HepG2 (cell line): ENCODE data around the gene CD8A. TPM values are rescaled to one million over a fixed set of nuclear protein-coding genes. Genes with fewer than 3 reads are reported as not detected.
"Not testable (repeated sequence)": the region's sequence is repeated elsewhere in the genome, so short reads cannot be mapped to it uniquely, and the experiment has no call there.

Source experiments
- ATAC-seq: fragments of 200-7000 bp; cut with Tn5 transposase; 3 replicates; pipeline ENCODE4 v1.9.1; 2020; ENCODE audit warnings: mild to moderate bottlenecking, moderate library complexity
- Bru-seq: library from RNA; stranded (reverse); fragments of 400-500 nt; gene quantifications from one replicate; lab custom pipeline; 2021; lab: Mats Ljungman, UMichigan
- BruChase-seq, 2 experiments: library from RNA; stranded (reverse); fragments of 400-500 nt; gene quantifications; one replicate each; lab custom pipeline; 2021; lab: Mats Ljungman, UMichigan
- BruUV-seq: library from RNA; stranded (reverse); fragments of 400-500 nt; replicated peaks from 2 replicates; lab custom pipeline; 2021; lab: Mats Ljungman, UMichigan
- CTCF ChIA-PET: fragments of 300-600 bp; formaldehyde crosslinking; extraction: SDS; loops from one replicate; lab custom pipeline; 2021; ENCODE audit warnings: low total read pairs, inconsistent platforms, low intra/inter-chr PET ratio; lab: Yijun Ruan, JAX
- POLR2A ChIA-PET: fragments of 350-600 bp; sonication (Branson Sonifier 250); formaldehyde crosslinking; loops from one replicate; lab custom pipeline; 2020; ENCODE audit warnings: antibody characterized with exemption, inconsistent platforms; lab: Yijun Ruan, JAX
- DNase-seq: peaks from one replicate; pipeline ENCODE4 v3.0.0-alpha.2; 2015; ENCODE audit warnings: low spot score
- FAIRE-seq: peaks from 3 replicates; lab custom pipeline; 2011; peaks lifted over from hg19 to GRCh38; lab: Jason Lieb, UNC
- H2AFZ ChIP-seq: one replicate; pipeline ENCODE4 v1.6.1; 2011; ENCODE audit warnings: low read length, inconsistent platforms
- H3K27ac ChIP-seq: fragments of 300-600 bp; 3 replicates; pipeline ENCODE4 v1.8.0; 2011; ENCODE audit warnings: mixed run types, mild to moderate bottlenecking, mixed read lengths, low read length, inconsistent platforms; ENCODE audit not compliant: insufficient read depth; ENCODE audit errors: extremely low read length
- H3K27me3 ChIP-seq, 2 experiments: fragments of 200-600 bp in 1 of 2; 2 replicates in 1 of 2; 3 replicates in 1 of 2; pipeline versions ENCODE4 v1.6.0 to v1.8.0; 2011; ENCODE audit warnings: low read length in 2 of 2, mild to moderate bottlenecking in 2 of 2, moderate library complexity in 2 of 2, inconsistent platforms in 1 of 2; ENCODE audit not compliant: insufficient read depth in 2 of 2, control insufficient read depth in 1 of 2
- H3K36me3 ChIP-seq, 2 experiments: fragments of 200-600 bp in 1 of 2; replicated peaks in 1 of 2; 2 replicates in 1 of 2; 3 replicates in 1 of 2; pipeline versions ENCODE4 v1.5.1 to v1.8.0; 2011; ENCODE audit warnings: low read length in 2 of 2, inconsistent platforms in 1 of 2; ENCODE audit not compliant: insufficient read depth in 2 of 2, control insufficient read depth in 1 of 2
- H3K4me1 ChIP-seq: 2 replicates; pipeline ENCODE4 v1.5.1; 2012; ENCODE audit warnings: low read length, inconsistent platforms; ENCODE audit not compliant: insufficient read depth
- H3K4me2 ChIP-seq: 2 replicates; pipeline ENCODE4 v1.6.0; 2011; ENCODE audit warnings: low read depth, low read length, inconsistent platforms
- H3K4me3 ChIP-seq, 3 experiments: fragments of 200-600 bp in 1 of 3; sonication (generic), shearing (Covaris generic) in 1 of 3; replicated peaks in 1 of 3; 2 replicates each; pipeline ENCODE4 v1.5.1; 2011 to 2016; ENCODE audit warnings: low read length in 3 of 3, inconsistent platforms in 2 of 3, low read depth in 2 of 3, mild to moderate bottlenecking in 2 of 3, control low read depth in 1 of 3, mixed read lengths in 1 of 3; ENCODE audit not compliant: insufficient read depth in 1 of 3
- H3K79me2 ChIP-seq: one replicate; pipeline ENCODE4 v1.6.1; 2011; ENCODE audit warnings: low read length, inconsistent platforms; ENCODE audit not compliant: insufficient read depth
- H3K9ac ChIP-seq: 2 replicates; pipeline ENCODE4 v1.6.0; 2011; ENCODE audit warnings: mild to moderate bottlenecking, low read depth, low read length, inconsistent platforms; ENCODE audit not compliant: insufficient read depth
- H3K9me3 ChIP-seq: 2 replicates; pipeline ENCODE4 v1.5.1; 2012; ENCODE audit warnings: mild to moderate bottlenecking, low read length
- H4K20me1 ChIP-seq: 2 replicates; pipeline ENCODE4 v1.6.0; 2011; ENCODE audit warnings: inconsistent platforms, mild to moderate bottlenecking, low read length, moderate library complexity; ENCODE audit not compliant: insufficient read depth
- EZH2 ChIP-seq: conservative IDR thresholded peaks from 2 replicates; pipeline ENCODE4 v1.6.1; 2012; ENCODE audit warnings: mild to moderate bottlenecking, low read depth, low read length, moderate library complexity
- WGBS: methylation state at CpG from one replicate; pipeline ENCODE4 v1.1.6; 2017; ENCODE audit warnings: low lambda C conversion rate; 5-methylcytosine and 5-hydroxymethylcytosine counted together
- in situ Hi-C: cut with HindIII; loops from 2 replicates; pipeline ENCODE4 v1.10.0; 2017; ENCODE audit warnings: low pct_unique_long_range_greater_than_20kb; ENCODE audit not compliant: extremely low pct_ligation_motif_present
- intact Hi-C: fragments of 100-400 bp; cut with micrococcal nuclease; formaldehyde crosslinking; loops from one replicate; pipeline ENCODE4 v1.10.0; 2022; ENCODE audit not compliant: unreplicated experiment
- long read RNA-seq, 2 experiments: library from RNA in 1 of 2; library from polyadenylated mRNA in 1 of 2; stranded (forward) in 1 of 2; unstranded in 1 of 2; transcript quantifications; one replicate each; pipeline ENCODE4 v2.0.0, GENCODE V29; 2019 to 2022
- polyA minus RNA-seq, 3 experiments: library from RNA; depleted of rRNA, polyadenylated mRNA; stranded (reverse); fragments of >200 nt; gene quantifications; 2 replicates each; pipeline ENCODE4 v1.2.3, GENCODE V29; 2011; ENCODE audit warnings: low replicate concordance in 1 of 3
- polyA plus RNA-seq, 8 experiments: library from polyadenylated mRNA; depleted of rRNA in 3 of 8; stranded (reverse) in 7 of 8; unstranded in 1 of 8; fragments of >200 nt; fragmentation: Illumina TruSeq in 4 of 8; extraction: Trizol in 4 of 8; gene quantifications; 2 replicates each; pipeline versions ENCODE4 v1.2.1 to v1.2.3, GENCODE V29; 2011 to 2016; ENCODE audit warnings: low read depth in 4 of 8, missing spikeins in 1 of 8, mixed read lengths in 1 of 8; ENCODE audit not compliant: insufficient read depth in 1 of 8
- total RNA-seq, 5 experiments: library from RNA; depleted of rRNA; stranded (reverse); fragments of >200 nt; fragmentation: Illumina TruSeq; extraction: Trizol; gene quantifications; 2 replicates each; pipeline ENCODE4 v1.2.3, GENCODE V29; 2016; ENCODE audit warnings: low read depth in 1 of 5
- TF ChIP-seq, protein P1 (sequence below): sonication (generic); formaldehyde crosslinking; conservative IDR thresholded peaks from 2 replicates; pipeline ENCODE4 v1.4.0; 2020; ENCODE audit warnings: missing genetic modification reagents

CD8A gene
- total RNA-seq (2016; rRNA removed; fragmentation: Illumina TruSeq; extraction: Trizol) = not detected in 2 replicates
- total RNA-seq (2016; cell fraction: cytosol; rRNA removed; fragmentation: Illumina TruSeq; extraction: Trizol; ENCODE audit: low read depth) = not detected in 2 replicates
- total RNA-seq (2016; cell fraction: insoluble cytoplasmic fraction; rRNA removed; fragmentation: Illumina TruSeq; extraction: Trizol) = 0.10 TPM in 1 of 2 replicates, not detected in the other
- total RNA-seq (2016; cell fraction: membrane; rRNA removed; fragmentation: Illumina TruSeq; extraction: Trizol) = 0.06 TPM in 1 of 2 replicates, not detected in the other
- total RNA-seq (2016; cell fraction: nucleus; rRNA removed; fragmentation: Illumina TruSeq; extraction: Trizol) = not detected in 2 replicates
- 0.09 TPM in 2 replicates for polyA plus RNA-seq (2011; rRNA removed)
- polyA plus RNA-seq (2011; cell fraction: cytosol; rRNA removed) = 0.05 and 0.09 TPM in 2 replicates
- 0.09 and 0.13 TPM in 2 replicates for polyA plus RNA-seq (2011; cell fraction: nucleus; rRNA removed)
- 0.04 and 0.23 TPM in 2 replicates for polyA plus RNA-seq (2012)
- polyA plus RNA-seq (2016; cell fraction: cytosol; fragmentation: Illumina TruSeq; extraction: Trizol; ENCODE audit: low read depth) = not detected in 2 replicates
- polyA plus RNA-seq (2016; cell fraction: insoluble cytoplasmic fraction; fragmentation: Illumina TruSeq; extraction: Trizol; ENCODE audit: low read depth) = 0.10 TPM in 1 of 2 replicates, not detected in the other
- polyA plus RNA-seq (2016; cell fraction: membrane; fragmentation: Illumina TruSeq; extraction: Trizol; ENCODE audit: low read depth) = not detected in 2 replicates
- not detected in 2 replicates for polyA plus RNA-seq (2016; cell fraction: nucleus; fragmentation: Illumina TruSeq; extraction: Trizol; ENCODE audit: insufficient read depth, low read depth)
- polyA minus RNA-seq (2011; rRNA and poly(A)+ RNA removed; ENCODE audit: low replicate concordance) = not detected in 2 replicates
- polyA minus RNA-seq (2011; cell fraction: cytosol; rRNA and poly(A)+ RNA removed) = not detected in 2 replicates
- polyA minus RNA-seq (2011; cell fraction: nucleus; rRNA and poly(A)+ RNA removed) = not detected in 2 replicates
- percentile 19 among the genes with signal in this experiment for Bru-seq, nascent RNA
- percentile 21 among the genes with signal in this experiment for BruChase-seq, experiment 1, labeled RNA remaining after a 6-hour chase
- BruChase-seq, experiment 2, labeled RNA remaining after a 2-hour chase = percentile 18 among the genes with signal in this experiment
- long read RNA-seq, experiment 1 = 0 reads
- long read RNA-seq, experiment 2 = 0 reads

DNA sequence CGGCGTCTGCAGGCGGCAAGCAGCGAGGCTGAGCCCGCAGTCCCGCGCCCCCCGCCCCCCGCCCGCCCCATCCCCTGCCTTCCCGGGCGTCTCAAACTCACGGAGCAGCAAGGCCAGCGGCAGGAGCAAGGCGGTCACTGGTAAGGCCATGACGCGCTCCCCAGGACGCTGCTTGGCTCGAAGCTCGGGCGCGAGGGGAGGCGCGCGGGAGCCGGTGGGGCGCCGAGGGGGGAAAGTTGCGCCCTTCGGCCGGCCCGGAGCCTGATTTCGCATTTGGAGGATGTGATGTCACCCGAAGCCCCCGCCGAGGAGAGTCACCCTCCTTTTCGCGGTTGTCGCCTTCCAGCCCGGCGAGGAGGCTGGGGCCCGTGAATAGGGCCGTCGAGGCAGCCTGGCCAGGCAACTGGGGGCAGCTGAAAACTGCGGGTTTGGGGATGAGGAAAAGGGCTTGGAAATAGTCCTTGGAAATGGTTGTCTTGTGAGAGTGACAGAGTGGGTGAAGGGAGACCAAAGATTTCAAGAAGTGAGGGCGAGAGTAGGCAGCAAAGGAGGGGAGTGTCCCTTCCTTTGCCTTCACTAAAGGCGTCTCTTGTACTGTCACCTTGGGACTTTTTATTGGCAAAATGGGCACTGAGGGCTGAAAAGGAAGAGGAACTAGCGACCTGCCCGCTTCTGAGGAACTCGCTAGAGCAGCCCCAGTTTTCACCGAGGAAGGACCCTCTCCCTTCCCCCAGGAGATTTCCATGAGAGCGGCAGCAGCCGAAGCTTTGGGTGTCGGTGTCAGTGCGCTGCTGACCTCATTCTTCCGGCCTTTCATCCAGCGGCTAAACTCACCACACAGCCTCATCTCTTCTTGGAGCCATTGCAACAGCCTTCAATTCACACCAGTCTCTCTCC, at the start of gene CD8A:
Gene CD8A, minus strand, starts transcription at position 238 of the 897 bp plus-strand sequence. Its CDS starts 88 bp downstream, at position 150.
- Histone ChIP-seq H3K4me1 (peaks cover 9% of the 10 kb centered on the region; the same call in 1 of the 2 replicates), H3K9me3 (peaks cover 3% of the 10 kb centered on the region; the same call in 1 of the 2 replicates), H3K36me3 (no peaks in the 10 kb centered on the region), H4K20me1 (no peaks in the 10 kb centered on the region), H3K79me2 (no peaks in the 10 kb centered on the region), H3K4me3 (peak within 1 kb of the TSS in 1 of 3 experiments; percentile 39; a peak in 1 of 6 replicates), H3K4me2 (peak within 1 kb of the TSS; percentile 44), H2AFZ (no peak within 1 kb of the TSS), H3K9ac (no peak within 1 kb of the TSS), H3K27ac (no peak within 1 kb of the TSS), H3K27me3 (peaks cover 10 to 67% of the 10 kb centered on the region in 2 experiments)
- intact Hi-C loops (no loop called here), in situ Hi-C loops (no loop called here)
- ATAC-seq (peak; percentile 33), DNase-seq (no peak), FAIRE-seq (no peak)
- TF ChIP-seq EZH2 = 0 out of 2 replicates have a peak, but pooled peaks have one; percentile 76
- TF ChIP-seq, protein P1, sequence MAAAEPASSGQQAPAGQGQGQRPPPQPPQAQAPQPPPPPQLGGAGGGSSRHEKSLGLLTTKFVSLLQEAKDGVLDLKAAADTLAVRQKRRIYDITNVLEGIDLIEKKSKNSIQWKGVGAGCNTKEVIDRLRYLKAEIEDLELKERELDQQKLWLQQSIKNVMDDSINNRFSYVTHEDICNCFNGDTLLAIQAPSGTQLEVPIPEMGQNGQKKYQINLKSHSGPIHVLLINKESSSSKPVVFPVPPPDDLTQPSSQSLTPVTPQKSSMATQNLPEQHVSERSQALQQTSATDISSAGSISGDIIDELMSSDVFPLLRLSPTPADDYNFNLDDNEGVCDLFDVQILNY = no peak
- BruUV-seq = no TSS peak
- ChIA-PET POLR2A (no interaction called here), CTCF (no interaction called here)
- WGBS = 48% methylated on average over 39 of the region's 57 CpGs

DNA sequence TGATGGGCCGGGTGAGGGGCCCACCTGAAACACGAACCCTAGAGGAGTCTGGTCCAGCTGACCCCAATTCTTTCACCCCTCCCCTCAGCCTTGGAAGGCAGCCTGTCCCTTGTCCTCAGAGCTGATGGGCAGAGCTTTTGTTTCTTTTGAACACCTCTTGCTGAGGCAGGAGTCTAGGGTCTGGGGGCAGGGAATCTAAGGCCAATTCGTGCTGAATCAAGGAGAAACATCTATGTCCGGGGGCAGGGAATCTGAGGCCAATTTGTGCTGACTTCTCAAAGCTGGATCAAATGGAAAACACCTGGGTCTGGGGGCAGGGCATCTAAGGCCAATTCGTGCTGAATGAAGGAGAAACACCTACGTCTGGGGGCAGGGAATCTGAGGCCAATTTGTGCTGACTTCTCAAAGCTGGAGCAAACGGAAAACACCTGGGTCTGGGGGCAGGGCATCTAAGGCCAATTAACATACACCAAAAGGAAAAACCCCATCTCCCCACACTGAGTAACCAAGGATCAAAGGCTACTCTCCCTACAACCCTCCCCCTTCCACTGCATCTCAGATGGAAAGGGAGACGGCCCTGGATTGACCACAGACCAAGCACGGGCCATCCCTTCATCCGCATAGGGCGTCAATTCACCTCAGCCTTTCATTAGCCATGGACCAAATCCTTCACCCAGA, 49.3 kb upstream of the CD8A start:
- intact Hi-C loops = not testable (repeated sequence)

More for the DNA sequence above, 49.3 kb upstream of the CD8A start:
- H3K9ac ChIP-seq, H4K20me1 ChIP-seq, H2AFZ ChIP-seq, H3K79me2 ChIP-seq, DNase-seq, H3K4me2 ChIP-seq, H3K9me3 ChIP-seq, H3K36me3 ChIP-seq, POLR2A ChIA-PET, BruUV-seq, FAIRE-seq, H3K27ac ChIP-seq, H3K4me3 ChIP-seq, CTCF ChIA-PET, H3K27me3 ChIP-seq, in situ Hi-C loops: not testable (repeated sequence)
- 5% methylated on average over 9 of the region's 11 CpGs for WGBS
- ATAC-seq = peak; percentile 31; the same call in 1 of the 3 replicates
- peaks cover 23% of the 10 kb centered on the region; the same call in 1 of the 2 replicates for H3K4me1 ChIP-seq
